ENCODE results near the gene OSGEP.

OSGEP gene

DNA sequence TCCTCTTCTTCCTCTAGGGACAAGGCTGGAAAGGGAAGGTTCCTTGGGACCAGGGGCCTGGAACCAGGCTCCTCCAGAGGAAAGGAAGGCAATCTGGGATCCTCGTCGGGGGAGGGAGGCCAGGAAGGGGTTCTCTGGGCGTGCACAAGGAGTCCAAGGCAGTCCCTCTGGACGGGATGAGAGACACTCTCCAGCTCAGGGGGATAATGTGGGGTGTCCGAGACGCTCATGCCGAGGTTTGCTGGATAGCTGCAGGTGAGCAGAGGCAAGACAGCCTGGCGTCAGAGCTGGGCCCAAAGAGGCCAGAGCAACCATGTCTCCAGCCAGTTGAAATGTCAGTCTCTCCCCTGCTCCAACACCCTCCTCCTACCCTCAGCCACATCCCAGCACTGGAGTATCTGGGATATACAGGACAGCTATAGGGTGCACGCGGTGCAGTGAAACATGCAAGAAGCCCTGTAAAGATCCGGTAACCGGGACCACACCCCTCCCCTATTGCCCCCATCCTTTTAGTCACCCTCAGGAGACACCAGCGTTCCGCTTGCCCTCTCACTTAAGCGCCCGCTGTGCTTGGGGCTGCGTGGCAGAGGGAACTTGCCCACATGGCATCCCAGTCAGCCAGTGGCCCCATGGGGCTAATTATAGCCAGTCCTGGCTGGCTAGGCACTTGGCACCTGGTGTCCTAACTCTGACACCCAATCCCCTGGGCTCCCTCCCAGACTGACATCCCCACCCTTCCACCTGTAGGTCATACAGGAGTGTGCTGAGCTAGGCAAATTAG, 18.8 kb downstream of the OSGEP start, which contains the start of gene KLHL33:
Gene KLHL33, minus strand, starts transcription at position 585 of the 781 bp plus-strand sequence. Its CDS starts 355 bp downstream, at position 230.
- peak within 1 kb of the TSS; percentile 74 for H3K27ac ChIP-seq
- no peak for DNase-seq (ENCODE audit: low spot score)
- ChIA-PET CTCF (interaction anchor here (0.6 kb wide), 1 partner anchor 1765 kb away, joined by 3 read pairs; no protein-coding TSS in a partner anchor), POLR2A (ENCODE audit: low non-redundant PET) (no interaction called here)
- TF ChIP-seq, protein P1, sequence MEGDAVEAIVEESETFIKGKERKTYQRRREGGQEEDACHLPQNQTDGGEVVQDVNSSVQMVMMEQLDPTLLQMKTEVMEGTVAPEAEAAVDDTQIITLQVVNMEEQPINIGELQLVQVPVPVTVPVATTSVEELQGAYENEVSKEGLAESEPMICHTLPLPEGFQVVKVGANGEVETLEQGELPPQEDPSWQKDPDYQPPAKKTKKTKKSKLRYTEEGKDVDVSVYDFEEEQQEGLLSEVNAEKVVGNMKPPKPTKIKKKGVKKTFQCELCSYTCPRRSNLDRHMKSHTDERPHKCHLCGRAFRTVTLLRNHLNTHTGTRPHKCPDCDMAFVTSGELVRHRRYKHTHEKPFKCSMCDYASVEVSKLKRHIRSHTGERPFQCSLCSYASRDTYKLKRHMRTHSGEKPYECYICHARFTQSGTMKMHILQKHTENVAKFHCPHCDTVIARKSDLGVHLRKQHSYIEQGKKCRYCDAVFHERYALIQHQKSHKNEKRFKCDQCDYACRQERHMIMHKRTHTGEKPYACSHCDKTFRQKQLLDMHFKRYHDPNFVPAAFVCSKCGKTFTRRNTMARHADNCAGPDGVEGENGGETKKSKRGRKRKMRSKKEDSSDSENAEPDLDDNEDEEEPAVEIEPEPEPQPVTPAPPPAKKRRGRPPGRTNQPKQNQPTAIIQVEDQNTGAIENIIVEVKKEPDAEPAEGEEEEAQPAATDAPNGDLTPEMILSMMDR (conservative IDR thresholded peaks at IDR 0.05; ENCODE audit: low read depth): no peak

- DNase-seq (ENCODE audit: low spot score): no peak
- CTCF ChIA-PET: no interaction called here
- POLR2A ChIA-PET (ENCODE audit: low non-redundant PET): interaction anchor here (0.6 kb wide), 1 partner anchor 1055 kb away, joined by 6 read pairs; no protein-coding TSS in a partner anchor
- H3K27ac ChIP-seq: no peak overlapping the region
- TF ChIP-seq, protein P1 (conservative IDR thresholded peaks at IDR 0.05; ENCODE audit: low read depth): no peak
Observed at GRCh38 chr14:20434701-20435581, 19.7 kb downstream of the OSGEP start.

GRCh38 chr14:20429801-20430669, 24.6 kb downstream of the OSGEP start:
- DNase-seq (ENCODE audit: low spot score): no peak
- H3K27ac ChIP-seq: no peak overlapping the region
- ChIA-PET POLR2A (ENCODE audit: low non-redundant PET) (no interaction called here), CTCF (no interaction called here)
- TF ChIP-seq, protein P1 (conservative IDR thresholded peaks at IDR 0.05; ENCODE audit: low read depth): no peak

GRCh38 chr14:20428802-20429201, 25.8 kb downstream of the OSGEP start:
- H3K27ac ChIP-seq: no peak overlapping the region
- DNase-seq (ENCODE audit: low spot score): no peak
- CTCF ChIA-PET: no interaction called here
- TF ChIP-seq, protein P1 (conservative IDR thresholded peaks at IDR 0.05; ENCODE audit: low read depth): no peak
- POLR2A ChIA-PET (ENCODE audit: low non-redundant PET): no interaction called here

DNA sequence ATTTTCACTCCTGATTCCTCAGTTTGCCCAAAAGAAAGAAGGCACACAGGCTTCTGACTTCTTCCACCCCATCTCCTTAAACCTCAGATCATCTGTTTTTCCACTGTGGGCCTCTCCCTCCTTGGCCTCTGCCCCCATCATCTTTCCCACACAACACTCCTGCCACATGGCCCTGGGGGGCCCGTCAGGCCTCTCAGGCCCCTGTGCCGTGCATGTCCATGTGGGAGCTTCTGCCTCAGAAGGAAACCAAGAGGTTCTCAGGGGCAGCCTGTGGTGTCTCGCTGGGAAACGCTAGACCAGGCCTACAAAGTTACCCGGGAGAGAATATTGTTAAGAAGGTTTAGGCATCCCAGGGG, 26.6 kb downstream of the OSGEP start:
- ChIA-PET POLR2A (ENCODE audit: low non-redundant PET) (no interaction called here), CTCF (interaction anchor here (2.3 kb wide), 1 partner anchor 12 kb away, joined by 5 read pairs; no protein-coding TSS in a partner anchor)
- DNase-seq (ENCODE audit: low spot score): no peak
- TF ChIP-seq, protein P1 (conservative IDR thresholded peaks at IDR 0.05; ENCODE audit: low read depth): no peak
- no peak overlapping the region for H3K27ac ChIP-seq

Data from RWPE1 (cell line).